ENCODE results near the gene TMEM217.
A peak's percentile ranks its signal among the peaks of the same experiment; 100 is the strongest.

The TMEM217 gene

GRCh38 chr6:37172912-37173492 lies 84.9 kb downstream of the TMEM217 start:
- TF ChIP-seq ZFX (IDR thresholded peaks at IDR 0.05): no peak
- TF ChIP-seq, protein P1, sequence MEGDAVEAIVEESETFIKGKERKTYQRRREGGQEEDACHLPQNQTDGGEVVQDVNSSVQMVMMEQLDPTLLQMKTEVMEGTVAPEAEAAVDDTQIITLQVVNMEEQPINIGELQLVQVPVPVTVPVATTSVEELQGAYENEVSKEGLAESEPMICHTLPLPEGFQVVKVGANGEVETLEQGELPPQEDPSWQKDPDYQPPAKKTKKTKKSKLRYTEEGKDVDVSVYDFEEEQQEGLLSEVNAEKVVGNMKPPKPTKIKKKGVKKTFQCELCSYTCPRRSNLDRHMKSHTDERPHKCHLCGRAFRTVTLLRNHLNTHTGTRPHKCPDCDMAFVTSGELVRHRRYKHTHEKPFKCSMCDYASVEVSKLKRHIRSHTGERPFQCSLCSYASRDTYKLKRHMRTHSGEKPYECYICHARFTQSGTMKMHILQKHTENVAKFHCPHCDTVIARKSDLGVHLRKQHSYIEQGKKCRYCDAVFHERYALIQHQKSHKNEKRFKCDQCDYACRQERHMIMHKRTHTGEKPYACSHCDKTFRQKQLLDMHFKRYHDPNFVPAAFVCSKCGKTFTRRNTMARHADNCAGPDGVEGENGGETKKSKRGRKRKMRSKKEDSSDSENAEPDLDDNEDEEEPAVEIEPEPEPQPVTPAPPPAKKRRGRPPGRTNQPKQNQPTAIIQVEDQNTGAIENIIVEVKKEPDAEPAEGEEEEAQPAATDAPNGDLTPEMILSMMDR (conservative IDR thresholded peaks at IDR 0.05): no peak
- H3K27ac ChIP-seq: no peak overlapping the region

DNA sequence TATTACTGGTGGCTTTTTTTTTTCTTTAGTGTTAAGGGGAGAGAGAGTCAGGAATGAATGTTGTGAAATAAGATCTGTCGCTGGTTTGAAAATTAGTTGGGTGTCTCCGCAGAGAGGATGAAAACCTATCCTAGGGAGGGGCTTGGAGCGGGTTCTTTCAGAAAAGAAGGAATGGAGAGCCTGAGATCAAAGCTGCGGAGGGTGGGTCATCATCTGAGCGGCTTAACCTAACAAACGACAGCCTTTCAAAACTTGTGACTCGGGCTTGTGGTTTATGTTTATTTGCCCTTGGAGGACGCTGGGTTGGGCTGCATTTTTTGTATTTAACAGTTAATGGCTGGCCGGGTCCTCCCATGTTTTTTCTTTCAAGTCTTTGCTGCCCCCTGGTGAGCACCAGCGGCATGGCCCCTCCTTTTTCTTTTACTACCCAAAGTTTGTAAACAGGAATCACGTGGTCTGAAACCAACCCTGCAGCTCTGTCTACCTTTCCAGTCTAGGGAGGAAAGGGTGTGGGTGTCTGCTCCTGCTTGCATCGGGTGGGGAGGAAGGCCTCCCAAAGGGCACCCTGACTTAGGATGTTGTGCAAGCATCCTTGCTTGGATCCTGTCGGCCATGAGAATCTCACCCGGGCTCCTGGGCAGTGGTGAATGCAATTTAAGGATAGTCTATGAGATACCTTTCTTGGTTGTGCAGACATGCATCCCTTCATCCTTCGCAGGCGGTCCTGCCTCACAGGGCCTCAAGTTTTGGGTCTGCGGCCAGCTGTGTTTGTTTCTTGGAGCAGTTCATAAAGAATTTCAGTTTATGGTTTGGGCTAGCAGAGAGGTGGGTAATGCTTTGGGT lies 85.8 kb downstream of the TMEM217 start:
- no peak for TF ChIP-seq ZFX (IDR thresholded peaks at IDR 0.05)
- TF ChIP-seq, protein P1 (conservative IDR thresholded peaks at IDR 0.05): peak; percentile 96
- H3K27ac ChIP-seq: no peak overlapping the region

DNA sequence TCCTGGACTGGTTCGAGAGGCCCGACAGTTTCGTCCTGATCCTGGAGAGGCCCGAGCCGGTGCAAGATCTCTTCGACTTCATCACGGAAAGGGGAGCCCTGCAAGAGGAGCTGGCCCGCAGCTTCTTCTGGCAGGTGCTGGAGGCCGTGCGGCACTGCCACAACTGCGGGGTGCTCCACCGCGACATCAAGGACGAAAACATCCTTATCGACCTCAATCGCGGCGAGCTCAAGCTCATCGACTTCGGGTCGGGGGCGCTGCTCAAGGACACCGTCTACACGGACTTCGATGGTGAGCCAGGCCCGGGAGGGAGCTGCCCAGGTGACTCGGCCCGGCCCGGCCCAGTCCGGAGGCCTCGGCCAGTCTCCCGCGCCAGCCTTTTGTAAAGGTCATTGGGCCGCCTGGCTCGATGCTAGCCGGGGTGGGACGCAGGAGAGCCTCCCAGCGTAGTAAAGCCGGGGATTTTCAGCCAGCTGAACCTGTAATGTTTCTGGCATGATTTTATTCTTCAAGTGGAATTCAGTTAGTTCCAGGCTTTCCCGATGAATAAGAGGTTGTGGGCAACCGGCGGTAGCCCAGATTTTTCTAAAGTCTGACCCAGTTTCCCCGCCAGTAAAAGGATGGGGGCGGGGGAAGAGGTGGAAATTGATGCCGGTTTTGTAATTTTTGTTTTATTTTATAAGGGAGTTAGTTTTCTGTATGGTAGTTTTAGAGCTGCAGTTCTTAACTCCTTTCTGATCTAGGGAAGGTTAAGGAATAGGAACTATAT lies 86.6 kb downstream of the TMEM217 start:
- no peak for TF ChIP-seq ZFX (IDR thresholded peaks at IDR 0.05)
- TF ChIP-seq, protein P1 (conservative IDR thresholded peaks at IDR 0.05): no peak
- H3K27ac ChIP-seq: peak overlapping the region; percentile 76

GRCh38 chr6:37170273-37171200 lies 87.4 kb downstream of the TMEM217 start:
- peak overlapping the region; percentile 76 for H3K27ac ChIP-seq
- peak; percentile 58 for TF ChIP-seq ZFX (IDR thresholded peaks at IDR 0.05)
- TF ChIP-seq, protein P1 (conservative IDR thresholded peaks at IDR 0.05): peak; percentile 44

DNA sequence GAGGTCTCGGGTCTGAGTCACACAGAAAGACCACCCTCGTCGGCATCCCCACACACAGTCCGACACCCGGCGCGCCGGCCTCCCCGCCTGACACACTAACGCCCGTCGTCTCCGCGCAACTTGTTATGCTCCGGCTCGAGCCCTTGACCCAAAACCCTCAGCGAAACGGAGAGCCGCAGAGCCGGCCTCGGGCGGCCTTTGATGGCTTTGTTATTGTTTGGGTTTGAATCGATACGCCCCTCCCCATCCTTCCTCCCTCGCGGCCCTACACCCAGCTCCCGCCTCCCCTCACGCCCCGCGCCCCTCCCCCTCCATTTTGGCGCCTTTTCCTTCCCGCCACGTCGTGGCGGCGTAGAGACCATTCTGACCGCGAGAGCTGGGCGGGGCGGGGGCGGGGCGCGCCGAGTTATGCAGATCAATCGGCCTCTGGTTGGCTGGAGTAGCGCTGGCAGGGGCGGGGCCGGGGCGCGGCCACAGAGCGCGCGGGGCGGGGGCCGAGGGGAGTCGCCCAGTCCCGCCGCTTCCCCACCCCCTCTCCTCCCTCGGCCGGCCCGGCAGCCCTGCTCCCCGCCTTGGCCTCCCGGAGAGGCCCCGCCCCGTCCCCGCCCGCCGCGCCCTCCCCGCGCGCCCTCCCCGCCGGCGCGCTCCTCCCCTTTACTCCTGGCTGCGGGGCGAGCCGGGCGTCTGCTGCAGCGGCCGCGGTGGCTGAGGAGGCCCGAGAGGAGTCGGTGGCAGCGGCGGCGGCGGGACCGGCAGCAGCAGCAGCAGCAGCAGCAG lies 88.3 kb downstream of the TMEM217 start, which contains the start of gene PIM1:
Gene PIM1, plus strand, starts transcription at position 657 of the 777 bp plus-strand sequence. CDS start 424 bp downstream, outside the sequence.
- H3K27ac ChIP-seq: peak within 1 kb of the TSS; percentile 76
- TF ChIP-seq, protein P1 (conservative IDR thresholded peaks at IDR 0.05): no peak
- no peak for TF ChIP-seq ZFX (IDR thresholded peaks at IDR 0.05)
